KG1 (cell line): ENCODE measurements around the gene MTHFR.

Experiments
- DNase-seq: peaks from one replicate; lab custom pipeline; 2025; lab: John Stamatoyannopoulos, UW

Gene MTHFR

DNA sequence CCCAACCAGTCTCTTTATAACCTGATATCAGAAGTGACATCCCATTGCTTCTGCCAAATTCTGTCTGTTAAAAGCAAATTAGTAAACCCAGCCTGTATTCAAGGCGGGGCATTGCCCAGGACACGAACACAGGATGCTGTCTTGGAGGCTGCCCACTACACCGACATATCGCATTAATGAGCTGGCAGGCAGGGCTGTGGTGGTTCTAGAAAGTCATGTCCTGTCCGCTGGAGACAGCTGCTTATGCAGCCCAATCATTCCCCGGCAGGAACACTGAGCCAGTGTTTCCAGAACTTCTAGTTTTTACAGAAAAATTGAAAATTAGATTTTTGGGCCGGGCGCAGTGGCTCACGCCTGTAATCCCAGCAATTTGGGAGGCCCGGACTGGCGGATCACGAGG lies 24.5 kb downstream of the MTHFR start:
- DNase-seq = no peak

- DNase-seq = no peak
Measured at GRCh38 chr1:11780380-11781147, 25.2 kb downstream of the MTHFR start.

GRCh38 chr1:11779715-11780379 lies 25.9 kb downstream of the MTHFR start:
- DNase-seq = no peak

DNA sequence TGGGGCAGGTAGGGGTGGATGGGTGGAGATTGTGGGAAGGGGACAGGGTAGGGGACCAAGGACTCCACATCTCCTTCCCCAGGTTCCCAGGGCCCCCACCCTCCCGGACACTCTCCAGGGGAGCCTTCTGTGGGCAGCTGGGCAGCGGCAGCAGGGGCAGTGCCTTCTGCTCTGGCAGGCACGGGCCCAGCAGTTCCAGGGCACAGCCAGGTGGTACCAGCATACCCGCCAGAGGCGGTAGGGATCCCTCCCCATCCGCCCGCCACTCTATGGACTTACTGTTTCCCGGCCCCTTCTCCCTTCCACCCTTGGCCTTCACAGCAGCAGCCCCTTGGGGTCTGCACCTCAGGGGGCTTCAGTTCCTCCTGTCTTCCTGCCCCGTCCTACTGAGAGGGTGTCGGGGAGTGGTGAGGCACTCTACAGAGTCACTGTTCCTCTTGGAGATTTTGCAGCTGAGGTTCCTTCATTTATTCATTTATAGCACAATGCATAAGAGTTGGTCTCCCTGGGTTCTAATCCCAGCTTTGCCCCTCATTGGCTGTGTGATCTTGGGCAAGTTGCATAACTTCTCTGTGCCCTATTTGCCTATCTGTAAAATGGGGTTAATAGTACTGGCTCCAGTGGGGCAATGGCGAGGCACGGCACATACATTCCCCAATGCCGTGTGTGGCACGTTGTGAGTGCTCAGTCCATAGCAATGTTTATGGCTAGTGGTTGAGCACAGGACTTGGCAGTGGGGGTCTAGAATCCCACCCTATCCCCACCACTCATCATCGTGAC lies 26.7 kb downstream of the MTHFR start:
- no peak for DNase-seq

- no peak for DNase-seq
Measured at GRCh38 chr1:11778336-11778735, 27.4 kb downstream of the MTHFR start.

DNA sequence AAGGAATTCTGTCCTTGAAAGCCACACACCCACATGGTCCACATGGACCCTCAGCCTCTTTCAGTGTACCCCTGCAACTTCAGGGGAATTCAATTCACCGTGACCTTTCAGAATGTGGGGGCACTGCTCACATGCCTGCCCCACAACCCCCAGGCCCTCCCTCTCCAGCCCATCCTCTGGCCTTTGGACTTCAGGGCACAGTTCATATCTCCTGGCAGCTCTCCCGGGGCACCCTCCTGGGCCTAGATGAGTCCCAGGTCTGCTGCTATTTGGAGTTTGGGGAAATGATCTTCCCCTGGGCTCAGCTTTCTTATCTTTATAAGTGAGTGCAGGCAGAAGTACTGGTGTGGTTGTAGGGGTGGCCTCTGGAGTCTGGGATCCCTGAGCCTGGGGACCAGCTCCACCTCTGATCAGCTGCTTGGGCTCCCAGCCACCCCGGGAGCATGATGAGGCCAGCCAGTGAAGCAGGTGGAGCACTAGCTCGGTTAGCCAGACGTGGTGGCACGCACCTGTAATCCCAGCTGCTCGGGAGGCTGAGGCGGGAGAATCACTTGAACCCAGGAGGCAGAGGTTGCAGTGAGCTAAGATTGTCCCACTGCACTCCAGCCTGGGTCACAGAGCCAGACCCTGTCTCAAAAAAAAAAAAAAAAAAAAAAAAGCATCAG lies 28.0 kb downstream of the MTHFR start:
- no peak for DNase-seq

- no peak for DNase-seq
Measured at GRCh38 chr1:11774753-11775152, 31.0 kb downstream of the MTHFR start.

- no peak for DNase-seq
Measured at GRCh38 chr1:11772458-11772857, 33.3 kb downstream of the MTHFR start.

- DNase-seq = no peak
Measured at GRCh38 chr1:11771481-11772043, 34.2 kb downstream of the MTHFR start.

DNA sequence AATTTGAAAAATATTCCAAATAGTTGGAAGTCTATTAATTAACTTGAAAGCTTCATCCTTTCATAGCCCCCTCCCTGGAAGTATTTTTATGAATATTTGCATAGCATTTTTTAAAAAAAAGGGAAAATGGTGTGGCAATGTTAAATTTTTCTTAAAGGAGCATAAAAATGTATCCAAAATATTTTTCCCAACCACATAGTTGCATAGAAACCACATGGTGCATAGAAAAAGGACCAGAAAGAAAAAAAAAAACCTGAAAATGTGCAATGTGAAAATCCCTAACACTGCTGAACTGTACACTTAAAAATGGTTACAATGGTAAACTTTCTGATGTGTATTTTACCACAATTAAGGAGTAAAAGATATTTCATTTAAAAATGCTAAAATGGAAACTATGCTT lies 35.8 kb downstream of the MTHFR start:
- DNase-seq = no peak

GRCh38 chr1:11769274-11769673 lies 36.5 kb downstream of the MTHFR start:
- DNase-seq = no peak

DNA sequence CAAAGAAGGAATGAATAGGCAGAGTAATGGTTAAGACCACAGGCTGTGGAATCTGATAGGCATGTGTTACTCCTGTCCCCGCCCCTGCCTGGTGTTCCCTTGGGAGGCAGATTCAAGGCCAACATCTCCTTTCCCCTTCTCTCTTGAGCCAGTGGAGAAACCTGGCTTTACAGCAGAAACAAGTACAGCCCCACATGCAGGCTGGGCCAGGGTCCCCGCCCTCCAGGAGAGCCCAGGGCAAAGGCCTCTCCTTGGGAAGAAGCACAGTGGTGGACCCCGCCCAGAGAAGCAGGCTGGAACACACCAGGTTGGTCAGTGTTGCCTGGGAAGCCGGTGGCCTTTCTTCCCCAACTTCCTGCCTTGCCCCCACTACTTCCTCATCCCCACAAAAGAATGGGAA lies 36.9 kb downstream of the MTHFR start:
- DNase-seq = no peak

GRCh38 chr1:11767922-11768704 lies 37.7 kb downstream of the MTHFR start:
- DNase-seq = no peak

DNA sequence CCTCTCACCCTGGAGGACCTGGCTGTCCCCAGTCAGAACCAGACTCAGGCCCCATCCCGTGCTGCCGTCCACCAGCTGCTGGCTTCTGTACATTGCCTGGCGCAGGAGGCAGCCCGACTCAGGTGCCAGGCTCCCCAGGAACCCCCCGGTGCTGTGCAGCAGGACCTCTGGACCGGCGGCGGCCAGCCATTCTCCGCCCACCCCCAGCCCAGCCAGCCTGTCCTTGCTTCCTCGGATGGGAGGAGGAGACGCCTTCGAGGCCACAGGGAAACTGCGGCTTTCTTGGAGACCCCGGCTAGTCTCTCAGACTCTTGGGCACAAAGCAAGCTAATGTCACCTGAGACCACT lies 39.4 kb downstream of the MTHFR start:
- DNase-seq = no peak

DNA sequence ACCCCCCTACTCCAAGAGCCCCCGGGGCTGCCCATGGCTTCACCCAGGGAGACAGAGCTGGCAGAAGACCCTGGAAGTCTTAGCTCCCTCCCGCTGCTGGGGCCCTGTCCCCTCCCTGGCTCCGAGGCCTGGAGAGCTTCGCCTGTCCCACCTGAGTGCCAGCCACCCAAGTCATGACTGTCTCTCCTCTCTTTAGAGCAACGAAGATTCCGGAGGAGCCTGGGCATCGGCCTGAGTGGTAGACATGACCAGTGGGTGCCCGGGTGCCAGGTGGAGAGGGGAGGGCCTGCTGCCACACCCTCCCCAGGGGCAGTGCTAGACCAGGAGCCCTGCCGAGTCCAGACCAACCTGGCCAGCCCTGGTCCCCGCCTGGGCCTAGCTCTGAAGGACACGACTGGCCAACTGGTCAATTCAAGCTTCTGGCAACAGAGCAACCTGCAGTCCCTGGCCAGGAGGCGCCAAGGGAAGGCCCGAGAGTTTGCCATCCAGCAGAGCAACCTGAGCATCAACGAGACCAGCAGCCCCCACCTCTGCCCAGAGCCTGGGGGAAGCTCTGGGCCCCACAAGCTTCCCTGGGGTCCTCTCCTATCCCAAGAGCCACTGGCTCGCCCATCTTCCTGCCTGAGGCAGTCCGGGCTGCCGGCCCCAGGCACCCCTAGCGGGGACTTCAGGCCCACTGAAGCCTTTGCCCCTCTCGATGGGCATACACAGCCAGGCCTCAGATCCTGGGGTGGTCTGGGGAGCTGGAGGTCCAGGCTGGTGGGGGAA lies 39.9 kb downstream of the MTHFR start:
- no peak for DNase-seq

DNA sequence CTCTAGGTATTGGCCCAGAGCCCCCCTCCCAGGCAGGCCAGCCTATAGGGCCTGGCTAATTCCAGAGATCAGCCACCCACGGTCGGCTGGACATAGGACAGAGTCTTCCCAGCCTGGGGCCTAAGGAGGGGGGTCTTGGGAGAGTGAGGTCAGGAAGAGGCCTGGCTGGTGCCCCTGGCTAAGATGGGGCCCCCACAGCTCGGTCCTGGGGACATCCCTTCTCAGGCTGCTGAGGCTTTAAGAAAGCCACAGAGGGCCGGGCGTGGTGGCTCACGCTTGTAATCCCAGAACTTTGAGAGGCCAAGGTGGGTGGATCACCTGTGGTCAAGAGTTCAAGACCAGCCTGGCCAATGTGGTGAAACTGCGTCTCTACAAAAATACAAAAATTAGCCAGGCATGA lies 41.2 kb downstream of the MTHFR start:
- DNase-seq = no peak

DNA sequence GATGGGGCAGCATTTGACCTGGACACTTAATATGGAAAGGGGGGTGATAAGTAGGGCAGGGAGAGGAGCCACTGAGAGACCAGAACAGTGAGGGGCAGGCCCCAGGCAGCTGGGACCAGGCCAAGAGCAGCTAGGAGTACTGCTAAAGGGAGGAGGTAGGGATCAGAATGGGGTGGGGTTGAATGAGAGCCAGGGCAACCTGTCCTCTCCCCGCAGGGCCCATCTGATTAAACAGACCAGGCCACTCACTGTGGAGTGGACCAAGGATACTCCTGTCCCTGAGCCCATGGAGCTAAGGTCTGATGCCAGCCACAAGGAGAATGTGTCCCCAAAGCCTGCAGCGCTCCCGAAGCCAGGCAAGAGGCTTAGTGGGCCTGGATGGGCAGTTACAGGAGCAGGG lies 41.6 kb downstream of the MTHFR start:
- DNase-seq = no peak

GRCh38 chr1:11761988-11762406 lies 43.8 kb downstream of the MTHFR start, which contains the start of gene C1orf167:
Gene C1orf167 (plus strand): TSS chr1:11762193. CDS start chr1:11764401, 2,208 bp downstream.
- no peak for DNase-seq

GRCh38 chr1:11761285-11761684 lies 44.5 kb downstream of the MTHFR start:
- no peak for DNase-seq

GRCh38 chr1:11759791-11760190 lies 46.0 kb downstream of the MTHFR start:
- no peak for DNase-seq
